GM18499 (cell line): Measurements from ENCODE around the gene TGFBR2.
A peak's percentile ranks its signal among the peaks of the same experiment; 100 is the strongest.

ENCODE experiments used
- ATAC-seq: cut with Tn5 transposase; IDR thresholded peaks from one replicate; pipeline ENCODE4 v1.9.1; 2021; ENCODE audit warnings: moderate number of reproducible peaks; ENCODE audit not compliant: insufficient read depth, unreplicated experiment

The TGFBR2 gene

GRCh38 chr3:30606301-30607031 is at the start of gene TGFBR2:
Gene TGFBR2, plus strand, starts transcription at chr3:30606601. Its CDS starts 283 bp downstream, at chr3:30606884.
- ATAC-seq, result peak; percentile 62

- no peak for ATAC-seq
Measured at GRCh38 chr3:30557746-30558303, 48.6 kb upstream of the TGFBR2 start.

DNA sequence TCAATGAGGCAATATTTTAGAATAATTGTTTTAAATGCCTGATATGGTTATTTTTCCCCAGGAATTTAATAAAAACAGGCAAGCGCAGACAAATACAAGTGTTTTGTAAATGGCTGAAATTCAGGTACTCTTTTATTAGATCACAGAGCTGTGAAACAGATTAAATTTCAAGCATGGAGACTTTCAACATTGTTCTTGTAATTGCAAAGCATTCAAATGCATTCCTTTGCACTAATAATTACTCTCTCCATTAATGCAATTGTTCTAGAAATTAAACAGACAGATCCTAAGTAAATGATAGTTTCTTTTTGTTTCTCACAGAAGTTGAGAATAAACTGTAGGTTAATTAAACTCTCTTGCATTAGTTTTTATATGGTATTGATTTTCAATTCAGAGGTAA is 42.4 kb upstream of the TGFBR2 start:
- ATAC-seq, result no peak

- no peak for ATAC-seq
Measured at GRCh38 chr3:30567139-30567753, 39.2 kb upstream of the TGFBR2 start.

DNA sequence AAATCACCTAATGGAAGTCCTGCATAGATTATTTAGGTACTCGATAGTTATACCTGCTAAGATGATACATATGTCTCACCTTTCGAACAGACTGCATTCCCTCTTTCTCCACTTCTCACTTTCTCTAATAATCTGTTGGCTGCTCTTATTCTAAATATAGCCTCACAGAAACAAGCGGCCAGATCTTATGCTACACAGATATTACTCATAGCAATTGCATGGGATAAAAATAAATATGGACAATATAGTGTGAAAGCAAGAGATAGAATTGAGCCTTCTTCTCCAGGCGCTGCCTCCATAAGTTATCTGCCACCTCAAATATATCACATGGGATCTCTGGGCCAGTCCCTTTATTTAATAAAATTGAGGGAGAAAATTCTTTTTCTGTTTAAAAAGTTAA is 29.5 kb upstream of the TGFBR2 start:
- ATAC-seq, result no peak

DNA sequence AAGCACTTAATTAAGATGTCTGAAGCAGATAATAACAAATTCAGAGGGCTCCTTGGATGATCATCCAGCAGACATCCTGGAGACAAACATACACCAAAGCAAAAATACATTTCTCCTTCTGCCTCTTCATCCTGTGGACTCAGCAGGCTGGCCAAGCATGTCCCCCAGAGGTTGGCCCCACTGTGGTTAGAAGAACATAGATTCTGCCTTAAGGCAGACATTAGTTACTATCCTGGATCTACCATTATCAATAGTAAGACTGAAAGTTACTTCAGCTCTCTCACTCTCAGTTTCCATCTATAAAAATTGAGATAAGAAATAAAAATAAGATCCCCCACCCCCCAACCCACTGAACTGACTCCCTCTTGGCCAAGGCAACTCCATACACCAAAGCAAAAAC is 28.6 kb upstream of the TGFBR2 start:
- peak; percentile 74 for ATAC-seq

DNA sequence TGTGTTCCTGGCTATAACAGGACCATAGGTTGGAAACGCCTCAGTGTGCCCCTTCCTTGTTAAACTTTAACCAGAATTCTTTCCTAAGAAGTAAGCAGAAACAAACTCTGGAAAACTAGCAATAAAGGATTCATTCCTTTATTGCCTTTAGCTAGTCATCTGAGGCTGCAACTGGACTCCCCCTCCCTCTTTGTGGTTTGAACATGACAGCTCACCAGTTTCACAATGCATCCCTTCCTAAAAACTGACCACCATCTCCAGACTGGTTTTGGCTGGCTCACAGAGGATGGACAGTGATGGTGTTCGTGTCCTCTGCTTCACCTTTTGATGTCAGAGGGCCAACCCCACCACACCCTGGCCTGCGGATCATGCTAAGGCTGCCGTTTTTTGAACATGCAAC is 27.9 kb upstream of the TGFBR2 start:
- ATAC-seq, result no peak

DNA sequence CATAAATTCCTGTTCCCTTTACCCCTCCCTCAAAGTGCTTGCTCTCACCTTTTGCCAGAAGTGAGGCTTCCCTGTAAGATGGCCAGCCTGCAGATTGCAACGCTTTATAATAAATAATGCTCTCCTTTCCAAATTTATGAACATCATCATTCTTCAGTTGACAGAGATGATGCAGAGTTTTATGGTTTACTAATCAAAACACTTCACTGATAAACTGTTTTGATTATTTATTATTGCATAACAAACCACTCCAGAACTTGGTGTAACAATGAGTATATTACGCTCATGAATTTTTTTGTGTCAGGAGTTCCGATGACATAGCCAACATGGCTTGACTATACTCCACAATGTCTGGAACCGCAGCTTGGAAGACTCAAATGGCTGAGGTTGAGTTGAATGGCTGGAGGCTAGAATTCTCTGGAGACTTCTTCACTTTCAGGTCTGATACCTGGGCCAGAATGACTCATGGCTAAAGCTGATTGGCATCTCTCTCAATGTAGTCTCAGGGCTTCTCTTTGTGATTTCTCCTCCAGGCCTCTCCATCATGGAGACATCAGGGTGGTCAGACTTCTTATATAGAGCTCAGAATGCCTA is 27.3 kb upstream of the TGFBR2 start:
- no peak for ATAC-seq

GRCh38 chr3:30581067-30581585 is 25.3 kb upstream of the TGFBR2 start:
- ATAC-seq, result no peak

DNA sequence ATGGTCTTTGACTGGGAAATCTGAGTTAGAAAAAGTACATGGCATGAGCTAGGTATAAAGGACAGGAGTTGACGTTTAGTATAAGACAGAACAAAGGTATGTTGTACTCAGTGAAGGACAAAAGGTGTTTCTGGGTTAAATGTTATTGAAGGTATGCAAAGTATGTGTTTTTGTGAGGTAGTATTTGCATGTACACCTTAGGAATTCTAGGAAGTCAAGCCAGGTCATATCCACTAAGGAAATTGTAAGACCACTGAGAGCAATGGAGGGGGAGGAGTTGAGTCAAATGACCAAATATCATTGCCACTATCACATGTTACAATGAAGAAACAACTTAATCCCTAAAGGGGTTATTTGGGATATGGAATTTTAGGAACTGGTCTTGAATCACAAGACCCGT is 24.4 kb upstream of the TGFBR2 start:
- no peak for ATAC-seq

- ATAC-seq, result no peak
Measured at GRCh38 chr3:30583973-30584372, 22.4 kb upstream of the TGFBR2 start.

DNA sequence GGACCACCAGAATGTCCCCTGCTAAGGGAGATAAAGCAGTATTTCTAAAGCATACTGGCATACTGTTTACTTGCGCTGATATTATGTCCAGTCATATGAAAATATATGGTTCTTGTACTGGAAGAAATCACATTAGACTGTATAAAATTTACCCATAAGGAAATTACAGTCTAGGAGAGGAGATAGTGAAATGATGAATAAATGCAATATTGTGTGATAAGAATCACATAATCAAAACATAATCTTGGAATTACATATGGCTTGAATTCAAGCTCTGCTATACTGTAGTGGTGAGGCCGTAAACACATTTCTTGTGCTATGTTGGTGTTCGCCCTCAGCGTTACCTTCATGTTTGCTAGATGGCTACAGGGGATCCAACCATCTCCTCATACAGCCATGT is 20.7 kb upstream of the TGFBR2 start:
- ATAC-seq, result no peak

DNA sequence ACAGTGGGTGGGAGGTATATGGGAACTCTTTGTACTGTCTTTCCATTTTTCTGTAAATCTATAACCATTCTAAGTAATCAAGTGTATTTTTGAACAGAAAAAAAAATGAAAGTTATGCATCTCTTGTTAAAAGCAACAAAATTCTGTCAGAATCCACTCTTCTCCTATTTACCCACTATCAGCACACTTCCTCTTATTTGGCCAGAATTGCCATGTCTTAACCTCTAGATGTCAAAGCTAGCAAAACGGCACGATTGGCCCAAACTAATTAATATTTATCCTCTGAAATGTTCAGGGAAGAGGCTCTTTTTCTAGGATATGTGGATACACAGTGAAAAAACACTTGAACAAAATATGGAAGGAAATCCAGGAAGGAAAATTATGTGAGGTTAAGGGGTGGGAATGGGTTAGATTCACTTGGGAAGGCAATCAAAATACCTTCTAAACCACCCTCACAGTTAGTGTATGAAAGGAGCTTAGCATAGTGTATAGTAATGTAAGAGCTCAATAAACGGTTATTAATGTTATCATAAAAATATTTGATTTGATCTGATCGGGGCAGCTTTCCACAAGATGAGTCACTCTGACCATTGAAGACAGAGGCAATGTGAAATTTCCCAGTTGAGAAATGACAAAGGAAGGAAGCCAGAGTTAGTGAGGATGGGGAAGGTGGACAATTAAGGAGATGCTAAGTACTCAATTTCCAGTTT is 20.1 kb upstream of the TGFBR2 start:
- ATAC-seq, result no peak

GRCh38 chr3:30586806-30587486 is 19.5 kb upstream of the TGFBR2 start:
- no peak for ATAC-seq

GRCh38 chr3:30587904-30588303 is 18.5 kb upstream of the TGFBR2 start:
- ATAC-seq, result no peak

GRCh38 chr3:30596152-30596551 is 10.2 kb upstream of the TGFBR2 start:
- ATAC-seq, result no peak

GRCh38 chr3:30597131-30597768 is 9.2 kb upstream of the TGFBR2 start:
- ATAC-seq, result no peak

DNA sequence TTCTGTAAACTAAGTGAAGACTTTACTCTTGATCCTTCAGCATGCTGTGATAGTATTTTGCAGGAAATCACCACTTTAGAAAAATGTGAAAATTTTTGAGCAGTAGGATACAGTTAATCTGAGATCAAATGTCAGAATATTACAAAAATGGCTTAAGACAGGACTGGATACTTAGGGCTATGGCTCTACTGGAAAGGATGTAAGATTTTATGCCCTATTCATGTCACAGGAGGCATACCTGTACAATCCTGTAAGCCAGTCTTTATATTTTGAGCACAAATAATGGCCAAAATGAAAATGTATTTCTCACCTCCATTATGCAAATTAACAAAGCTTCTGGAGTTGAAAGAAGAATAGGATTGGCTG is 8.6 kb upstream of the TGFBR2 start:
- no peak for ATAC-seq

DNA sequence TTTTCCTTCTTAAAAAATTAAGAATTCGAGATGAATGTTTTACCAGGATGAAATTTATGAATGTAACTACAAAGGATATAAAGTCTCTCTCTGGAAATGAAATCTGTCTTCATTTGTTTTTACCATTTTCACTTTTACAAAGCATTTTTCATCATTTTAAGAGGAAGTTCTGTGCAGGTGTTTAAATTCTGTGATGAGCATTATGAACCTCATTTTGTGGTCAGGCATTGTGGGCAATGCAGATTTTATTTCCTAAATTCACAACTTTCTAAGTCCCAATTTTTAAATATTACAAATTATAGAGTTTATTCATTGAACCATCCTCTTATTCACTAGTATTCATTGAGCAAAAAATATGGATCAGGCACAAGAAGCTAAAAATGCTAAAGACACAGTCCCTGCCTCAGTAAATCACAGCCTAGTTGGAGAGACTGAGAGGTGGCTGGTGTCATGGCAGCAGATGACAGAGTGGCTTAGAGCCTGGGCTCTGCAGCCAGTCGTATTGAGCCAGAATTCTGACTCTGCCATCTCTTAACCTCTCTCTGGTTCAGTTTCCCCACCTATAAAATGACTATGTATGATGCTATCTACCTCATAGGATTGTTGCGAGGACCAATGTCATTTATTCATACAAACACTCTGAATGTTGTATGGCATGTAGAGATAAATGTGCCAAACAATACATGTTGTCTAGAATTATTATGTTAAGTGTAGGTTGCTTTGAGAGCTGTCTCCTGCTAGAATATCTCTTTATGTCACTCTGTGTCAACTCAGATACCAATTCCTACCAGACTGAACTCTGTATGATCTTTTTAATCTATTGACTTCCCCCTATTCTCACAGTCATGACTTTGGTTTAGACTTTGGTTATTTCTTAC is 7.5 kb upstream of the TGFBR2 start:
- ATAC-seq, result no peak
